ENCODE results near the gene MAST4. TPM values are rescaled to one million over a fixed set of nuclear protein-coding genes. Genes with fewer than 3 reads are reported as not detected.

Gene MAST4
- total RNA-seq, 1 donor from 2014 or later: 42.0 TPM

GRCh38 chr5:67073045-67073680 is 477.0 kb downstream of the MAST4 start:
- ATAC-seq (ENCODE audit: poor library complexity): no peak
- no peak for DNase-seq
- intact Hi-C loops (cut with DNase I): no loop called here

DNA sequence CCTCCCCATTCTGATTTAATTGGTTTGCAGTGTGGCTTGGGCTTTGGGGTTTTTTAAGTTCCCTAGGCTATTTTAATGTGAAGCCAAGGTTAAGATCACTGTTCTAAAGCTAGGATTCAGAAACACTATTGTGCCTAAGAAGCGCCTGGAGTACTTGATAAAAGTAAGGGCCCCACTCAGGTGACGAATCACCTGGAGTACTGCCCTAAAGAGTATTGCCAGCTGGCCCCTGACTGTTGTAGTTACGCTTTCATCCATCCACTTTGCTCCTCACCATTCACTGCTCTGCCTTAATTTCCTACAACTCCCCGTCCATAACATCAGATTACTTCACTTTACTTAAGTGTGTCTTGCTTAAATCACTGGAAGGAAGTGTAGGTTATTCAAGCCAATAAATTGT is 481.1 kb downstream of the MAST4 start:
- DNase-seq (no peak), ATAC-seq (ENCODE audit: poor library complexity) (no peak)
- intact Hi-C loops (cut with DNase I): no loop called here

GRCh38 chr5:67081261-67081660 is 485.1 kb downstream of the MAST4 start:
- no peak for DNase-seq
- intact Hi-C loops (cut with DNase I): no loop called here
- ATAC-seq (ENCODE audit: poor library complexity): no peak

DNA sequence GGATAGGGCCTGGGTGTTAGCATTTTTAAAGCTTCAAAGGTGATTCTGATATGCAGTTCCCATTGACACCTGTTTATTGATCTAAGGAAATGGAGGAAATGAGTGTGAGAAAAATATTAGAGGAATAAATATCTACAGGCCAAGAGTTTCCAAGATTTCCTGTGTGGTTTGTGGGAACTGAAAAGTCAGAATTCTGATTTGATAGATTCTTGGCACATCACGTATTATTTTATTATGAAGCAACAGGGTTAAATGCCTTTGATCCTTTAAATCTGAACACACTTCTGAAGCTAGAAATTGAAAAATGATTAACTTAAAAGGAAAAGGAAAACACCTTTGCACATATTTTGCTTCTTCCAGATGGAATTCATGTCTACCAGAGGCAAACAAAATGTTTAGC is 486.7 kb downstream of the MAST4 start:
- ATAC-seq (ENCODE audit: poor library complexity) (no peak), DNase-seq (no peak)
- intact Hi-C loops (cut with DNase I): no loop called here

GRCh38 chr5:67085616-67086015 is 489.4 kb downstream of the MAST4 start:
- intact Hi-C loops (cut with DNase I): no loop called here
- no peak for ATAC-seq (ENCODE audit: poor library complexity)

DNA sequence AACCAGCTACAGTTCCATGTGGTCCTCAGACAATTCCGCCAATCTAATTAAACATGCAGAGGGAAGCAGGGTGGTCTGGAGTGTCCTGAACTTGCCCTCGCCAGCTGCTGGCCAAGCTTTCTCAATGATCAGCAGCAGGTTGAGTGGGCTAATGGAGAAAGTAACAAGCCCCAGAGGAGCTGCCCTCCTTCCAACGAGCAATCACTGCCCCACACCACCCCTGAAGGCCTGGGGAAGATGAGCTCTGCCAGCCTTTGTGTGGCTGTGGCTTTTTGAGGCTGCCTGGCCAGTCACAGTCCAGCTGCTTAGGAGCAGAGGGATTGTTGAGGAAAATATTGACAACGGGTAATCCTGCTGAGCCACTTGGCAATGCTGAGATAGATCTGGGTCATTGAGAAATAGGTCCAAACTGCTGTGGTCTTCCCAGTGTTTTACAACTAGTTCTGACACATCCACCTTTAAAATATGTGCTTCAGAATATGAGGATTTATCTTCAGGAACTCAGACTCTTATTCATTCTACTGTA is 493.1 kb downstream of the MAST4 start:
- DNase-seq: no peak
- peak; percentile 14 for ATAC-seq (ENCODE audit: poor library complexity)
- intact Hi-C loops (cut with DNase I): no loop called here

More at GRCh38 chr5:67085616-67086015, 489.4 kb downstream of the MAST4 start:
- no peak for DNase-seq

DNA sequence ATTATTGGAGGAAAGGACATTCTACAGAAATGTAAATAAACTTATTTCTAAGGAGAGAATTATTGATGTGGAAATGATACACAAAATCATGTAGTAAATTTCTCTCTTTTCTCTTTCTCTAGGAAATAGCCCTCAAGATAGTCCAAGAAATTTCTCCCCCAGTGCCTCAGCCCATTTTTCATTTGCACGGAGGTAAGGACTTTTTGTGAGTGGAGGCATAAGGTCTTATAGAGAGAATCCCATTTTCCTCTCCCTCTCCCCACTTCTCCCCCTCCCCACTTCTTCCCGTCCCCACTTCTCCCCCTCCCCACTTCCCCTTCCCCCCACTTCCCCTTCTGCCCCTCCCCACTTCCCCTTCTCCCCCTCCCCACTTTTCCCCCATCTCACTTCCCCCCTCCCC is 493.8 kb downstream of the MAST4 start:
- ATAC-seq (ENCODE audit: poor library complexity): no peak
- intact Hi-C loops (cut with DNase I): loop anchor here (10.0 kb wide), 1 partner anchor 85 kb away; no protein-coding TSS in a partner anchor
- no peak for DNase-seq

DNA sequence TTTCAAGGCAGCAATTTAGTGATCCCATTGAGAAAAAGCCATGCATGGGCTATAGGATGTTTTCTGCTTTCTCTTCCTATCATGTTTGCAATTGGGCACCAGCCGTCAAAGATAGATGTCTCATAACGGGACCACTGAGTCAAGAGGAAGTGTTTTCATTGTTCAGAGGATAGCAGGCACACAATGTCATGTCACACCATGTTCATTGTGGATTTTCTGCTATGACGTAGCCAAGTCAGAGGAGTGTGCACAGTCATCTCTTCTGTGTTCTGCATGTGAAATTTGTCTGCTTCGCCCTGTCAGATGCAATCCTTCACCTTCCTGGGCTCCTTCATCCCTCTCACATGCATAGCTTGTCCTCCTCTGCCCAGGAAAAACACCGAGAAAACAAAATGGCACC is 494.4 kb downstream of the MAST4 start:
- intact Hi-C loops (cut with DNase I): loop anchor here (10.0 kb wide), 1 partner anchor 86 kb away; no protein-coding TSS in a partner anchor
- ATAC-seq (ENCODE audit: poor library complexity) (no peak), DNase-seq (no peak)

DNA sequence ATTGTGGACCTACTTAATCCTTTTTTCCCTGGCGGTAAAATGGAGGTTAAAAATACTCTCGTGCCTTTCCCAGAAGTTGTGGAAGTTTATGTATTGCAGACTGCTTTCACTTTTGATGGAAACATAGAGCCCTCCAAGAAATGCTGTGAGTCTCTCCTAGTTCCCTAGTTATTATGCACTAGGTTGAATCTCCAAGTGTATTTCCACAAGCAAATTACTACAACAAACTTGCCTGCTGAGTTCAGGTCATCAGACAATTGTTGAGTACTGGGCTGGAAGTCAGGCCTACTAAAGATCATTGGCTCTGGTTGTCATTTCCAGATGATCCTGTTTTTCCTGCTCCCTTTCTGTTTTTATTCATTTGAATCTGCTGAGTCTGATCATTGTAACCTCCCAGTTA is 496.3 kb downstream of the MAST4 start:
- intact Hi-C loops (cut with DNase I): loop anchor here (10.0 kb wide), 1 partner anchor 88 kb away; no protein-coding TSS in a partner anchor
- ATAC-seq (ENCODE audit: poor library complexity): peak; percentile 16
- no peak for DNase-seq

DNA sequence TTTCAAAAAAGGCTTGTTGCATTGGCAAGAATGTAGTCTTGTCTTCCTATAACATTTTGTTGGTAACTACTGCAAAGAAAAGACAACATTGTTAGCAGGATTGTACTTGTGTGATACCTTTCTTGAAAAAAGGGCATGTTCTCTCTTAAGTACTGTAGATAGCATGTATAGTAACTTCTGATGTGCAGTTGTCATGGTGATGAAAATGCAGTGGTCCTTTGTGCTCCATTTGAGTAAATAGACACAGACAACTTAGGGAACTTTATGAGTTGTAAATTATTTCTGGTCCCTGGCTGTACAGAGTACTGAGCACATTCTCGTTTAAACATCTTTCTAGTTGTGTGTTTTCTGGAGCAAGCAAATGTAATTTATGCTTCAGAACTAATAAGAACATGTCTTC is 497.1 kb downstream of the MAST4 start:
- intact Hi-C loops (cut with DNase I): loop anchor here (10.0 kb wide), 1 partner anchor 88 kb away; no protein-coding TSS in a partner anchor
- DNase-seq (no peak), ATAC-seq (ENCODE audit: poor library complexity) (no peak)

- no peak for DNase-seq
- ATAC-seq (ENCODE audit: poor library complexity): peak; percentile 55
These were observed 498.5 kb downstream of the MAST4 start for GRCh38 chr5:67094476-67095300.

GRCh38 chr5:67095346-67096171 is 499.4 kb downstream of the MAST4 start:
- intact Hi-C loops (cut with DNase I): loop anchor here (10.0 kb wide), 1 partner anchor 91 kb away; no protein-coding TSS in a partner anchor
- ATAC-seq (ENCODE audit: poor library complexity): peak; percentile 96
- DNase-seq: peak; percentile 87

More at GRCh38 chr5:67094476-67095300, 498.5 kb downstream of the MAST4 start:
- intact Hi-C loops (cut with DNase I): loop anchor here (10.0 kb wide), 1 partner anchor 90 kb away; no protein-coding TSS in a partner anchor

DNA sequence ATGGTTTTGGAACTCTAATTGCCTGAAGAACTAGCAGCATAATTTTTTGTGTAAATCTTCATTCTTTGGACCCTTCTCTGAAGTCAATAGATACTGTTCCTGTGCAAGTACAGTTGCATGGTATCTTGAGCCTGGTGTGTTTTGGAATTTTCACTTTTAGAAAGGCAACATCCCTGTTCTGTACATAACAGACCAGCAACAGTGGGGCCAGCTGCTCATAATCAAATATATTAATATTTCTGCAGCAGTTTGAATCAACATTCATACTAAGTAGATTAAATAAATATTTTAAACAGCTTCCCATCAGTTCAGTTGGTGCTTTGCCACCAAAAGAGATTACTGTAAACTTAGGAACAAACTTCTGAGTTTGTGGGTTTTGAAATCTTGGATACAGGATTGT is 502.5 kb downstream of the MAST4 start:
- intact Hi-C loops (cut with DNase I): loop anchor here (10.0 kb wide), 1 partner anchor 94 kb away; no protein-coding TSS in a partner anchor
- no peak for ATAC-seq (ENCODE audit: poor library complexity)
- no peak for DNase-seq

DNA sequence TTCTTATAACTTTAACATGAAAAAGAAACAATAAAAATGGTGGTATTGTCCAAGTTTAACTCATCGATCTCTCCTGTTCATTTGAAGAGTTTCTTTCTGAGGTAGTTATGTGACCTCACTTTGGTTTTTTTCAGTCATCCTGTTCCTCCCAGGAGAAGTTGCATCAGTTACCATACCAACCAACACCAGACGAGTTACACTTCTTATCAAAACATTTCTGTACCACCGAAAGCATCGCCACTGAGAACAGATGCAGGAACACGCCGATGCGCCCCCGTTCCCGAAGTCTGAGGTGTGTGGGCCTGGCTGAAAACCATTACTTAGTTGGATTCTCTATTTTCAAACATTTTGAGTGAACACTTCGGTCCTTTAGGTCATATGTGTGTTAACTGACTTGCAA is 504.1 kb downstream of the MAST4 start:
- no peak for ATAC-seq (ENCODE audit: poor library complexity)
- no peak for DNase-seq
- intact Hi-C loops (cut with DNase I): no loop called here

DNA sequence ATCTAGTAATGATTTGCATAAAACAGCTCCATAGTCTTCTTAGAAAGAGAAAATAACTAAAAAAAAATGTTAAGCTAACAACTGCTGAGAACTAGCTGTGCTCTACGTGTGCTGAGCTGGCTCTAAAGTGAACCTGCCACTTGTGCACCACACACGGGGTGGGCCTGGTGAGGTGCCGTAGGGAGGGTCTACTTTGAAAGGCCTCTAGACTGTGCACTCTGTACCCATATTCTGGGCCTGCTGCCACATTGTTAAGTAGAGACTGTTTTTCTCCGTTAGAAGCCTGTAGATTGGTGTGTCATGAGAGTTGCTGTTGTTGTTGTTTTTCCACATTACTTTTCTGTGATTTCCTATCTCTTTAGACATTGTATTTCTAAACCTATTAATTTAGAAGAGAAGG is 506.5 kb downstream of the MAST4 start:
- peak; percentile 71 for ATAC-seq (ENCODE audit: poor library complexity)
- intact Hi-C loops (cut with DNase I): no loop called here
- DNase-seq: no peak

- no peak for DNase-seq
- intact Hi-C loops (cut with DNase I): no loop called here
- no peak for ATAC-seq (ENCODE audit: poor library complexity)
These were observed 508.7 kb downstream of the MAST4 start for GRCh38 chr5:67104859-67105258.

GRCh38 chr5:67105270-67105669 is 509.1 kb downstream of the MAST4 start:
- DNase-seq: no peak
- intact Hi-C loops (cut with DNase I): no loop called here
- ATAC-seq (ENCODE audit: poor library complexity): no peak

DNA sequence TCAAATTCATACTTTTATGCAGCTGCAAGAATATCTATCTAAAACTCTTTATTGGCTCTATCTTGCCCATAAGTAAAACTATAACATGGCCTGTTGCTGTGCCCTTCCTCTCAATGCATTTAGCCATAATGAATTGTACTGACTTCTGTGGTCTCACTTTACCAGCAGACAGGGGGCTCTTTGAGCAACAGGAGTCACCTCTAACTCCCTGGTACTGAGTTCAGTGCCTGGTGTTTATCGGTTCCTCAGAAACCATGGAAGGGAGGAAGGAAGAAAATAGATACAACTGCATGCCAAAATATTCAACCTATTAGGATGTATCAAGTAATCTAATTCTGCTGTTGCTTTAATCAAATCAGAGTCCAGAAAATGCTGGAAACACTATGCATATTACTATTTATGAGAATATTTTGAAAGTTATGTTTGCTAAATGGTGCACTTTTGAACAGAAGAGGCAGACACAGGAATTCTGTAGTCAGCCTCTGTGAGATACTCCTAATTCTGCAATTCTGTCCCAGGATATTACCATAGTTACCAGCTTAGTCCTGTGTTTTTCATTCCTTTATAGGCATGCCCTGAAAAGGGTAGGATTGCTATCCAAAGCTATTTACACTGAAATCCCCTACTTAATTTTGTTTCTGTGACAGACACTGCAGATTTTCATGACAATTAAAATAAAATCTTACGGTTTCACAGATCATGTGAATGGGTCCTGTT is 510.6 kb downstream of the MAST4 start:
- intact Hi-C loops (cut with DNase I): no loop called here
- ATAC-seq (ENCODE audit: poor library complexity): no peak
- no peak for DNase-seq

Measured in Right ventricle myocardium superior (tissue), 1 donor.